GM12891 (cell line): ENCODE data around the gene CCL26.

ENCODE experiments used
- POLR2AphosphoS5 ChIP-seq: IDR thresholded peaks from 2 replicates; pipeline ENCODE4 v1.6.1; 2011; ENCODE audit warnings: low read depth, low read length, control low read depth
- TAF1 ChIP-seq: IDR thresholded peaks from 2 replicates; pipeline ENCODE4 v1.6.1; 2011; ENCODE audit warnings: low read depth, low read length, control low read depth

- no peak for TF ChIP-seq POLR2AphosphoS5
- no peak for TF ChIP-seq TAF1
These were observed 45.1 kb upstream of the CCL26 start for GRCh38 chr7:75817116-75817515.
